ENCODE results near the gene HOMER2. TPM values are rescaled to one million over a fixed set of nuclear protein-coding genes. Genes with fewer than 3 reads are reported as not detected.
A peak's percentile ranks its signal among the peaks of the same experiment; 100 is the strongest.

HOMER2 gene
- total and polyA plus RNA-seq, 10 donors: 2.1 to 24.3 (median 11.7) TPM

- H3K27ac ChIP-seq: peak overlapping the region in 5 of 8 donors; percentile 62 to 72 (median 65)
- no peak for TF ChIP-seq POLR2A (IDR thresholded peaks at IDR 0.05)
- TF ChIP-seq, protein P1, sequence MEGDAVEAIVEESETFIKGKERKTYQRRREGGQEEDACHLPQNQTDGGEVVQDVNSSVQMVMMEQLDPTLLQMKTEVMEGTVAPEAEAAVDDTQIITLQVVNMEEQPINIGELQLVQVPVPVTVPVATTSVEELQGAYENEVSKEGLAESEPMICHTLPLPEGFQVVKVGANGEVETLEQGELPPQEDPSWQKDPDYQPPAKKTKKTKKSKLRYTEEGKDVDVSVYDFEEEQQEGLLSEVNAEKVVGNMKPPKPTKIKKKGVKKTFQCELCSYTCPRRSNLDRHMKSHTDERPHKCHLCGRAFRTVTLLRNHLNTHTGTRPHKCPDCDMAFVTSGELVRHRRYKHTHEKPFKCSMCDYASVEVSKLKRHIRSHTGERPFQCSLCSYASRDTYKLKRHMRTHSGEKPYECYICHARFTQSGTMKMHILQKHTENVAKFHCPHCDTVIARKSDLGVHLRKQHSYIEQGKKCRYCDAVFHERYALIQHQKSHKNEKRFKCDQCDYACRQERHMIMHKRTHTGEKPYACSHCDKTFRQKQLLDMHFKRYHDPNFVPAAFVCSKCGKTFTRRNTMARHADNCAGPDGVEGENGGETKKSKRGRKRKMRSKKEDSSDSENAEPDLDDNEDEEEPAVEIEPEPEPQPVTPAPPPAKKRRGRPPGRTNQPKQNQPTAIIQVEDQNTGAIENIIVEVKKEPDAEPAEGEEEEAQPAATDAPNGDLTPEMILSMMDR (IDR thresholded peaks at IDR 0.05 in 8 of 11, conservative IDR thresholded peaks at IDR 0.05 in 3 of 11): no peak
- intact Hi-C loops (cut with DNase I; ENCODE audit: low total_unique reads): no loop called here
- H3K36me3 ChIP-seq: no peaks in the 10 kb centered on the region
- H3K4me1 ChIP-seq: peaks cover 4 to 44% (median 25%) of the 10 kb centered on the region in 6 donors
- 57 to 71% (median 62%) methylated on average over 7 of the region's 7 CpGs for WGBS, 5 donors
- H3K9me3 ChIP-seq: no peaks in the 10 kb centered on the region
- no peak for DNase-seq
- H3K27me3 ChIP-seq (replicated peaks in 1 of 7): no peaks in the 10 kb centered on the region
- no peak overlapping the region for H3K4me3 ChIP-seq
These were observed 101.8 kb downstream of the HOMER2 start for GRCh38 chr15:82850731-82851130.

- WGBS, 5 donors: 19 to 27% (median 23%) methylated on average over 20 to 23 of the region's 23 CpGs
- peak overlapping the region in 7 of 8 donors; percentile 13 to 72 (median 63) for H3K27ac ChIP-seq
These were observed 102.7 kb downstream of the HOMER2 start for GRCh38 chr15:82849556-82850512.

GRCh38 chr15:82848241-82848993 lies 104.1 kb downstream of the HOMER2 start:
- intact Hi-C loops (cut with DNase I; ENCODE audit: low total_unique reads): loop anchor here (5.0 kb wide), 1 partner anchor 139 kb away; the partner anchor contains the start of gene RAMAC
- peaks cover 4 to 59% (median 23%) of the 10 kb centered on the region in 6 donors for H3K4me1 ChIP-seq
- H3K9me3 ChIP-seq: no peaks in the 10 kb centered on the region
- TF ChIP-seq, protein P1 (IDR thresholded peaks at IDR 0.05 in 8 of 11, conservative IDR thresholded peaks at IDR 0.05 in 3 of 11): no peak
- TF ChIP-seq POLR2AphosphoS5 (IDR thresholded peaks at IDR 0.05) (no peak), POLR2A (IDR thresholded peaks at IDR 0.05) (no peak)
- H3K27me3 ChIP-seq (replicated peaks in 1 of 7): no peaks in the 10 kb centered on the region
- H3K36me3 ChIP-seq: no peaks in the 10 kb centered on the region
- no peak for DNase-seq
- 72 to 88% (median 78%) methylated on average over 8 to 9 of the region's 9 CpGs for WGBS, 5 donors
- no peak overlapping the region for H3K27ac ChIP-seq
- no peak overlapping the region for H3K4me3 ChIP-seq

More at GRCh38 chr15:82849556-82850512, 102.7 kb downstream of the HOMER2 start:
- peak; percentile 85 for DNase-seq
- Histone ChIP-seq H3K27me3 (replicated peaks in 1 of 7) (no peaks in the 10 kb centered on the region), H3K9me3 (no peaks in the 10 kb centered on the region), H3K36me3 (no peaks in the 10 kb centered on the region), H3K4me1 (peaks cover 4 to 45% (median 21%) of the 10 kb centered on the region in 6 donors), H3K4me3 (peak overlapping the region in 1 of 8 donors; percentile 1)
- TF ChIP-seq, protein P1 (IDR thresholded peaks at IDR 0.05 in 8 of 11, conservative IDR thresholded peaks at IDR 0.05 in 3 of 11): peak in 9 of 11 experiments; percentile 43 to 80 (median 69)
- no peak for TF ChIP-seq POLR2A (IDR thresholded peaks at IDR 0.05)
- TF ChIP-seq POLR2AphosphoS5 (IDR thresholded peaks at IDR 0.05): peak in 2 of 3 donors; percentile 65 to 69
- intact Hi-C loops (cut with DNase I; ENCODE audit: low total_unique reads): loop anchor here (5.0 kb wide), 1 partner anchor 137 kb away; the partner anchor contains the start of gene RAMAC
